A549 (cell line): ENCODE data around the gene LRCH1. TPM values are rescaled to one million over a fixed set of nuclear protein-coding genes. Genes with fewer than 3 reads are reported as not detected.

ENCODE experiments used
- ATAC-seq, 2 experiments: fragments of 200-7000 bp in 1 of 2; fragments of >200 bp in 1 of 2; cut with Nextera tagmentation in 1 of 2; cut with Tn5 transposase in 1 of 2; 3 replicates each; pipeline versions ENCODE4 v1.8.0 to v1.9.1; 2018 to 2020; ENCODE audit warnings: mild to moderate bottlenecking in 1 of 2, moderate library complexity in 1 of 2
- CTCF ChIA-PET: fragments of 300-600 bp; sonication (Branson Sonifier 250); formaldehyde crosslinking; extraction: SDS; loops from one replicate; lab custom pipeline; 2021; ENCODE audit warnings: antibody characterized with exemption, inconsistent platforms; lab: Yijun Ruan, JAX
- POLR2A ChIA-PET: fragments of 350-600 bp; formaldehyde crosslinking; extraction: SDS; loops from one replicate; lab custom pipeline; 2021; ENCODE audit warnings: antibody characterized with exemption, inconsistent platforms; lab: Yijun Ruan, JAX
- DNase-seq, 2 experiments: peaks; one replicate each; pipeline versions ENCODE4 v3.0.0 to v3.0.0-alpha.2; 2011 to 2016; ENCODE audit warnings: low read depth in 1 of 2, low spot score in 1 of 2
- FAIRE-seq: peaks from 2 replicates; lab custom pipeline; 2011; peaks lifted over from hg19 to GRCh38; lab: Jason Lieb, UNC
- H3K27ac ChIP-seq, 2 experiments: fragments of >200 bp; sonication (Bioruptor Twin); formaldehyde crosslinking; 3 replicates each; pipeline ENCODE4 v1.5.1; 2016 to 2017
- H3K4me1 ChIP-seq: fragments of >200 bp; sonication (Bioruptor Twin); formaldehyde crosslinking; 3 replicates; pipeline ENCODE4 v1.6.1; 2016
- H3K4me2 ChIP-seq: fragments of >200 bp; sonication (Bioruptor Twin); formaldehyde crosslinking; 3 replicates; pipeline ENCODE4 v1.6.1; 2016
- H3K4me3 ChIP-seq: fragments of >200 bp; sonication (Bioruptor Twin); formaldehyde crosslinking; 3 replicates; pipeline ENCODE4 v1.5.1; 2016
- H3K9me3 ChIP-seq: fragments of >200 bp; sonication (Bioruptor Twin); formaldehyde crosslinking; 3 replicates; pipeline ENCODE4 v1.6.1; 2016
- BHLHE40 ChIP-seq: IDR thresholded peaks from 2 replicates; pipeline ENCODE4 v1.6.1; 2012; ENCODE audit warnings: low read depth, low read length, inconsistent platforms
- CBX2 ChIP-seq: fragments of 200-600 bp; sonication (generic); IDR thresholded peaks from 2 replicates; pipeline ENCODE4 v1.6.1; 2016; ENCODE audit warnings: low read depth, mild to moderate bottlenecking, borderline replicate concordance
- EHF ChIP-seq: fragments of 250-450 bp; sonication (Bioruptor Pico); IDR thresholded peaks from 2 replicates; pipeline ENCODE4 v1.5.0; 2020; ENCODE audit warnings: mild to moderate bottlenecking
- EHMT2 ChIP-seq: fragments of 200-600 bp; sonication (generic); IDR thresholded peaks from 2 replicates; pipeline ENCODE4 v1.6.1; 2016; ENCODE audit warnings: antibody characterized with exemption, low read depth, mild to moderate bottlenecking, moderate library complexity
- EP300 ChIP-seq, 2 experiments: fragments of >200 bp; sonication (Bioruptor Twin); formaldehyde crosslinking; IDR thresholded peaks; 2 replicates in 1 of 2; 3 replicates in 1 of 2; pipeline ENCODE4 v1.6.1; 2016 to 2017
- GATA3 ChIP-seq: IDR thresholded peaks from 2 replicates; pipeline ENCODE4 v1.6.1; 2012; ENCODE audit warnings: borderline replicate concordance
- HEYL ChIP-seq: fragments of 250-450 bp; sonication (Bioruptor Pico); IDR thresholded peaks from 2 replicates; pipeline ENCODE4 v1.8.0; 2021; ENCODE audit warnings: mild to moderate bottlenecking, moderate library complexity
- HOXB13 ChIP-seq: fragments of 250-450 bp; sonication (Bioruptor Pico); IDR thresholded peaks from 2 replicates; pipeline ENCODE4 v1.5.0; 2020; ENCODE audit warnings: low read depth, mild to moderate bottlenecking, moderate library complexity
- HOXB5 ChIP-seq: fragments of 250-450 bp; sonication (Bioruptor Pico); IDR thresholded peaks from 2 replicates; pipeline ENCODE4 v1.5.0; 2020; ENCODE audit warnings: mild to moderate bottlenecking, moderate library complexity
- JUN ChIP-seq, 2 experiments: fragments of >200 bp; sonication (Bioruptor Twin); formaldehyde crosslinking; IDR thresholded peaks; 2 replicates in 1 of 2; 3 replicates in 1 of 2; pipeline ENCODE4 v1.6.1; 2016 to 2017
- KDM1A ChIP-seq: fragments of 200-600 bp; sonication (generic); IDR thresholded peaks from 2 replicates; pipeline ENCODE4 v1.6.1; 2016; ENCODE audit warnings: low read depth, mild to moderate bottlenecking
- MAZ ChIP-seq: fragments of 150-350 bp; IDR thresholded peaks from 2 replicates; pipeline ENCODE4 v1.6.1; 2014; ENCODE audit warnings: antibody characterized with exemption, low read depth, low read length, borderline replicate concordance
- MYC ChIP-seq: IDR thresholded peaks from 2 replicates; pipeline ENCODE4 v1.6.1; 2012; ENCODE audit warnings: mild to moderate bottlenecking, inconsistent platforms, low read length, improper control_type of control experiment, borderline replicate concordance
- NFE2L2 ChIP-seq: fragments of 150-350 bp; conservative IDR thresholded peaks from 2 replicates; pipeline ENCODE4 v1.6.1; 2014; ENCODE audit warnings: low read length
- POLR2AphosphoS2 ChIP-seq: conservative IDR thresholded peaks from 2 replicates; pipeline ENCODE4 v1.6.1; 2012; ENCODE audit warnings: low read length, improper control_type of control experiment, inconsistent platforms
- RNF2 ChIP-seq: fragments of 200-600 bp; sonication (generic); IDR thresholded peaks from 2 replicates; pipeline ENCODE4 v1.6.1; 2016; ENCODE audit warnings: low read depth, mild to moderate bottlenecking, antibody characterized with exemption, moderate library complexity, borderline replicate concordance
- TP53 ChIP-seq: fragments of 250-450 bp; sonication (Bioruptor Pico); IDR thresholded peaks from 2 replicates; pipeline ENCODE4 v1.5.0; 2021; ENCODE audit warnings: mild to moderate bottlenecking, moderate library complexity
- ZFP36 ChIP-seq: fragments of 450-650 bp; IDR thresholded peaks from 2 replicates; pipeline ENCODE4 v1.6.1; 2014; ENCODE audit warnings: borderline replicate concordance; ENCODE audit not compliant: partially characterized antibody
- ZSCAN20 ChIP-seq: fragments of 250-450 bp; sonication (Bioruptor Pico); IDR thresholded peaks from 2 replicates; pipeline ENCODE4 v1.8.0; 2022; ENCODE audit warnings: mild to moderate bottlenecking, moderate library complexity
- WGBS: methylation state at CpG from one replicate; pipeline ENCODE4 v1.1.6; 2017; ENCODE audit errors: missing lambda C conversion rate; 5-methylcytosine and 5-hydroxymethylcytosine counted together
- polyA plus RNA-seq, 4 experiments: library from polyadenylated mRNA; depleted of rRNA in 3 of 4; stranded (reverse); fragments of >200 nt; fragmentation: RNase III in 1 of 4; extraction: RNeasy Plus Mini Kit Qiagen cat#74134 plus additional on column Dnase treatment in 1 of 4; gene quantifications; 2 replicates in 3 of 4; 3 replicates in 1 of 4; pipeline ENCODE4 v1.2.3, GENCODE V29; 2011 to 2017
- TF ChIP-seq, protein P1 (sequence below): fragments of >200 bp; sonication (Bioruptor Twin); formaldehyde crosslinking; IDR thresholded peaks from 3 replicates; pipeline ENCODE4 v1.6.1; 2016
- TF ChIP-seq, protein P2 (sequence below): IDR thresholded peaks from 2 replicates; pipeline ENCODE4 v1.6.1; 2012
- TF ChIP-seq, protein P3 (sequence below): fragments of 250-450 bp; sonication (Bioruptor Pico); IDR thresholded peaks from 2 replicates; pipeline ENCODE4 v1.5.0; 2021; ENCODE audit warnings: mild to moderate bottlenecking, moderate library complexity, borderline replicate concordance
- TF ChIP-seq, protein P4 (sequence below): fragments of 450-650 bp; IDR thresholded peaks from 2 replicates; pipeline ENCODE4 v1.6.1; 2014; ENCODE audit warnings: antibody characterized with exemption
- TF ChIP-seq, protein P5 (sequence below): fragments of 150-350 bp; IDR thresholded peaks from 2 replicates; pipeline ENCODE4 v1.6.1; 2014; ENCODE audit warnings: low read depth, mild to moderate bottlenecking, low read length

Gene LRCH1
- polyA plus RNA-seq, 2 of the 4 experiments (the other 2 are of a cell fraction) = 8.5 to 16.4 TPM

DNA sequence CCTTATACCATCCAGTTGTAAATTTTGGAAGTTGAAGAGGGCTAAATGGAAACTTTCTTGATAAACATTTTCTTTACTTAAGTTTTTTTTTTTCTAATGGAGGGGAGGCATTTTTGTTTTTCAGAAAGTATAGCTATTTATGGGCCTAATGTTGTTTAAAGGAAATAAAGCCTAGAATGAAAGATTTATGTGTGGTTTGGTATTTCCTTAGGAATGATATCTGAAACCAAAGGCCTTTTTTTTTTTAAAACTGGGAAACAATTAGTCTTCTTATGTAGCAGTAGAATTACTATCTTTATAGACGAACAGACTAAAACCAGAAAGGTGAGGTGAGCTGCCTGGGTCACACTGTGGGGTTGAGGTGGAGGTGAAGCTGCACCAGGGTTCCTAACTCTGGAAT is 163.9 kb downstream of the LRCH1 start:
- 89% methylated on average over 1 of the region's 1 CpG for WGBS
- Histone ChIP-seq H3K4me2 (no peak overlapping the region), H3K4me3 (no peak overlapping the region), H3K27ac (no peak overlapping the region), H3K4me1 (peaks cover 13% of the 10 kb centered on the region; the same call in 2 of the 3 replicates), H3K9me3 (no peaks in the 10 kb centered on the region)
- ATAC-seq (no peak), FAIRE-seq (no peak), DNase-seq (no peak)
- ChIA-PET POLR2A (no interaction called here), CTCF (interaction anchor here (0.6 kb wide), 1 partner anchor 222 kb away, joined by 3 read pairs; no protein-coding TSS in a partner anchor)
- TF ChIP-seq HOXB13 (CRISPR knock-in tag) (no peak), POLR2AphosphoS2 (no peak), HOXB5 (CRISPR knock-in tag) (no peak), ZFP36 (no peak), MAZ (no peak), MYC (no peak), HEYL (CRISPR knock-in tag) (no peak), NFE2L2 (no peak), EHF (CRISPR knock-in tag) (no peak), JUN (IDR thresholded peaks at IDR 0.05) (no peak), EHMT2 (no peak), RNF2 (no peak)
- TF ChIP-seq, protein P1, sequence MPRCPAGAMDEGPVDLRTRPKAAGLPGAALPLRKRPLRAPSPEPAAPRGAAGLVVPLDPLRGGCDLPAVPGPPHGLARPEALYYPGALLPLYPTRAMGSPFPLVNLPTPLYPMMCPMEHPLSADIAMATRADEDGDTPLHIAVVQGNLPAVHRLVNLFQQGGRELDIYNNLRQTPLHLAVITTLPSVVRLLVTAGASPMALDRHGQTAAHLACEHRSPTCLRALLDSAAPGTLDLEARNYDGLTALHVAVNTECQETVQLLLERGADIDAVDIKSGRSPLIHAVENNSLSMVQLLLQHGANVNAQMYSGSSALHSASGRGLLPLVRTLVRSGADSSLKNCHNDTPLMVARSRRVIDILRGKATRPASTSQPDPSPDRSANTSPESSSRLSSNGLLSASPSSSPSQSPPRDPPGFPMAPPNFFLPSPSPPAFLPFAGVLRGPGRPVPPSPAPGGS = no peak

DNA sequence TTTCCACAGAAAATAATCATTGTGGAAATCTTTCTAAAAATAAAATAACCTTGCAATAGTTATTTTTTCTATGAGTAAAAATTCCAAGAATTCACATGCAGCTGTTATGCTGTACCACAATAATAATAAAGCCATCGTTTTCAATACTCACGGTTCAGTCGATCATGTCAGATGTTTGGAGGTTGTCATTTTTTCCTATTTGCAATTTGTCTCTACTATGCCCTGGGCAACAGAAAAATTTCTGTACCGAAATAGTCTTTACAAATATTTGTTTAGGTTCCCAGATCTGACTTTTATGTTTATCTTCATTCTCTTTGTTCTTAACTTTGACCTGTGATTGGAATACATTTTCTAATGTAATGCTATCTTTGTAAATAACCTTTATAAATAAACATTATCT is 164.3 kb downstream of the LRCH1 start:
- H3K9me3 ChIP-seq = no peaks in the 10 kb centered on the region
- 64% methylated on average over 4 of the region's 4 CpGs for WGBS
- ATAC-seq (no peak), DNase-seq (no peak), FAIRE-seq (no peak)
- H3K27ac ChIP-seq = no peak overlapping the region
- H3K4me3 ChIP-seq = no peak overlapping the region
- H3K4me1 ChIP-seq = peaks cover 13% of the 10 kb centered on the region; the same call in 2 of the 3 replicates
- TF ChIP-seq CBX2 (no peak), GATA3 (no peak), BHLHE40 (no peak), EP300 (IDR thresholded peaks at IDR 0.05) (no peak), TP53 (CRISPR knock-in tag) (no peak), EHF (CRISPR knock-in tag) (no peak), ZSCAN20 (CRISPR knock-in tag) (no peak), KDM1A (no peak), POLR2AphosphoS2 (no peak), JUN (IDR thresholded peaks at IDR 0.05) (no peak)
- TF ChIP-seq, protein P1 = no peak
- TF ChIP-seq, protein P2, sequence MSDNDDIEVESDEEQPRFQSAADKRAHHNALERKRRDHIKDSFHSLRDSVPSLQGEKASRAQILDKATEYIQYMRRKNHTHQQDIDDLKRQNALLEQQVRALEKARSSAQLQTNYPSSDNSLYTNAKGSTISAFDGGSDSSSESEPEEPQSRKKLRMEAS = no peak
- TF ChIP-seq, protein P3, sequence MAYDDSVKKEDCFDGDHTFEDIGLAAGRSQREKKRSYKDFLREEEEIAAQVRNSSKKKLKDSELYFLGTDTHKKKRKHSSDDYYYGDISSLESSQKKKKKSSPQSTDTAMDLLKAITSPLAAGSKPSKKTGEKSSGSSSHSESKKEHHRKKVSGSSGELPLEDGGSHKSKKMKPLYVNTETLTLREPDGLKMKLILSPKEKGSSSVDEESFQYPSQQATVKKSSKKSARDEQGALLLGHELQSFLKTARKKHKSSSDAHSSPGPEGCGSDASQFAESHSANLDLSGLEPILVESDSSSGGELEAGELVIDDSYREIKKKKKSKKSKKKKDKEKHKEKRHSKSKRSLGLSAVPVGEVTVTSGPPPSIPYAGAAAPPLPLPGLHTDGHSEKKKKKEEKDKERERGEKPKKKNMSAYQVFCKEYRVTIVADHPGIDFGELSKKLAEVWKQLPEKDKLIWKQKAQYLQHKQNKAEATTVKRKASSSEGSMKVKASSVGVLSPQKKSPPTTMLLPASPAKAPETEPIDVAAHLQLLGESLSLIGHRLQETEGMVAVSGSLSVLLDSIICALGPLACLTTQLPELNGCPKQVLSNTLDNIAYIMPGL (CRISPR knock-in tag) = no peak
- TF ChIP-seq, protein P4, sequence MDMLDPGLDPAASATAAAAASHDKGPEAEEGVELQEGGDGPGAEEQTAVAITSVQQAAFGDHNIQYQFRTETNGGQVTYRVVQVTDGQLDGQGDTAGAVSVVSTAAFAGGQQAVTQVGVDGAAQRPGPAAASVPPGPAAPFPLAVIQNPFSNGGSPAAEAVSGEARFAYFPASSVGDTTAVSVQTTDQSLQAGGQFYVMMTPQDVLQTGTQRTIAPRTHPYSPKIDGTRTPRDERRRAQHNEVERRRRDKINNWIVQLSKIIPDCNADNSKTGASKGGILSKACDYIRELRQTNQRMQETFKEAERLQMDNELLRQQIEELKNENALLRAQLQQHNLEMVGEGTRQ = no peak
- TF ChIP-seq, protein P5, sequence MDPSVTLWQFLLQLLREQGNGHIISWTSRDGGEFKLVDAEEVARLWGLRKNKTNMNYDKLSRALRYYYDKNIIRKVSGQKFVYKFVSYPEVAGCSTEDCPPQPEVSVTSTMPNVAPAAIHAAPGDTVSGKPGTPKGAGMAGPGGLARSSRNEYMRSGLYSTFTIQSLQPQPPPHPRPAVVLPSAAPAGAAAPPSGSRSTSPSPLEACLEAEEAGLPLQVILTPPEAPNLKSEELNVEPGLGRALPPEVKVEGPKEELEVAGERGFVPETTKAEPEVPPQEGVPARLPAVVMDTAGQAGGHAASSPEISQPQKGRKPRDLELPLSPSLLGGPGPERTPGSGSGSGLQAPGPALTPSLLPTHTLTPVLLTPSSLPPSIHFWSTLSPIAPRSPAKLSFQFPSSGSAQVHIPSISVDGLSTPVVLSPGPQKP = no peak
- TF ChIP-seq, all 56 proteins: peak for 0
- CTCF ChIA-PET = interaction anchor here (6.6 kb wide), 1 partner anchor 166 kb away, joined by 63 read pairs; the partner anchor contains the start of gene LRCH1
- H3K4me2 ChIP-seq = no peak overlapping the region
- POLR2A ChIA-PET = no interaction called here
